Psoas muscle (tissue), 8 donors: Measurements from ENCODE around the gene LSM14A. TPM values are rescaled to one million over a fixed set of nuclear protein-coding genes. Genes with fewer than 3 reads are reported as not detected.

Experiments used
- ATAC-seq, 4 donors: fragments of 200-7000 bp; cut with Tn5 transposase; one replicate each; pipeline ENCODE4 v1.9.1; 2020; ENCODE audit warnings: moderate library complexity in 3 of 4, mild to moderate bottlenecking in 2 of 4
- DNase-seq, 2 donors: peaks; one replicate each; pipeline ENCODE4 v3.0.0-alpha.2; 2020
- H3K27ac ChIP-seq: fragments of 200-600 bp; one replicate; pipeline ENCODE4 v1.8.0; 2022
- H3K27me3 ChIP-seq, 3 donors: fragments of 200-600 bp in 1 of 3; one replicate each; pipeline versions ENCODE4 v1.6.1 to v1.8.0; 2013 to 2022; ENCODE audit warnings: low read length in 2 of 3, mild to moderate bottlenecking in 2 of 3, moderate library complexity in 1 of 3; ENCODE audit not compliant: insufficient read depth in 3 of 3
- H3K36me3 ChIP-seq, 2 donors: fragments of 200-600 bp in 1 of 2; one replicate each; pipeline versions ENCODE4 v1.6.1 to v1.8.0; 2013 to 2022; ENCODE audit warnings: low read depth in 1 of 2, mild to moderate bottlenecking in 1 of 2, moderate library complexity in 1 of 2; ENCODE audit not compliant: insufficient read depth in 1 of 2
- H3K4me1 ChIP-seq: fragments of 200-600 bp; one replicate; pipeline ENCODE4 v1.8.0; 2022
- H3K4me3 ChIP-seq: fragments of 200-600 bp; one replicate; pipeline ENCODE4 v1.8.0; 2022; ENCODE audit warnings: mild to moderate bottlenecking
- H3K9me3 ChIP-seq: fragments of 200-600 bp; one replicate; pipeline ENCODE4 v1.8.0; 2022
- CTCF ChIP-seq: fragments of 200-600 bp; IDR thresholded peaks from one replicate; pipeline ENCODE4 v1.8.0; 2022; ENCODE audit warnings: antibody characterized with exemption
- WGBS, 3 donors: extraction: QIAGEN DNeasy Blood & Tissue Kit; methylation state at CpG; one replicate each; pipeline versions ENCODE4 v1.1.6 to v1.1.7; 2013; 5-methylcytosine and 5-hydroxymethylcytosine counted together
- intact Hi-C, 2 donors: fragments of 100-400 bp; cut with DNase I; formaldehyde crosslinking; loops; one replicate each; pipeline versions ENCODE4 v1.11.0 to v1.14.2; 2022
- polyA plus RNA-seq, 3 donors: library from polyadenylated mRNA; stranded (reverse); fragments of 200-250 nt; gene quantifications; one replicate each; pipeline ENCODE4 v1.2.3, GENCODE V29; 2013
- total RNA-seq, 4 donors: library from RNA; stranded (reverse); fragmentation: NEBNext Ultra II Directional in 2 of 4; extraction: Animal tissue kit (Norgen Biotek cat#: 25700) in 2 of 4; gene quantifications; one replicate each; pipeline versions ENCODE4 v1.2.1 to v1.2.4, GENCODE V29; 2021 to 2023
- donor health status: healthy with polysubstance abuse.
- donor health status: DM: no; HTN: no; CAD: no; lungs with moderate emphysema.
- donor health status: Bipolar disorder and iron deficiency.
- donor health status: healthy.
- donor health status: DM: yes; HTN: yes; CAD: no.
- donor health status: DM: no; HTN: no; CAD: no.
- donor health status: DM: no; HTN: no; CAD: no.
- donor health status: DM: yes; HTN: yes; CAD: no.

Gene LSM14A
- total and polyA plus RNA-seq, 7 donors: 65.0 to 155 (median 87.5) TPM

GRCh38 chr19:34228762-34229161 lies 56.5 kb downstream of the LSM14A start:
- WGBS, 3 donors: 94 to 97% (median 96%) methylated on average over 3 of the region's 3 CpGs
- intact Hi-C loops: no loop called here
- DNase-seq (no peak), ATAC-seq (no peak)
- Histone ChIP-seq H3K4me1 (peaks cover 7% of the 10 kb centered on the region), H3K4me3 (no peak overlapping the region), H3K36me3 (peaks cover 7 to 73% of the 10 kb centered on the region in 2 donors), H3K9me3 (no peaks in the 10 kb centered on the region), H3K27me3 (no peaks in the 10 kb centered on the region), H3K27ac (peak overlapping the region; percentile 20)
- TF ChIP-seq CTCF: no peak

- no peak for TF ChIP-seq CTCF
- peak overlapping the region; percentile 1 for H3K27ac ChIP-seq
- H3K9me3 ChIP-seq: no peaks in the 10 kb centered on the region
- 76 to 87% (median 84%) methylated on average over 4 of the region's 4 CpGs for WGBS, 3 donors
- DNase-seq (no peak), ATAC-seq (peak in 3 of 4 donors; percentile 7 to 32 (median 24))
- no peak overlapping the region for H3K4me3 ChIP-seq
- intact Hi-C loops: no loop called here
- H3K27me3 ChIP-seq: no peaks in the 10 kb centered on the region
- peaks cover 6 to 64% of the 10 kb centered on the region in 2 donors for H3K36me3 ChIP-seq
- H3K4me1 ChIP-seq: peaks cover 7% of the 10 kb centered on the region
These were observed 57.4 kb downstream of the LSM14A start for GRCh38 chr19:34229721-34230120.

GRCh38 chr19:34230820-34231219 lies 58.5 kb downstream of the LSM14A start:
- H3K36me3 ChIP-seq: peaks cover 5 to 53% of the 10 kb centered on the region in 2 donors
- H3K27ac ChIP-seq: no peak overlapping the region
- H3K9me3 ChIP-seq: no peaks in the 10 kb centered on the region
- peaks cover 7% of the 10 kb centered on the region for H3K4me1 ChIP-seq
- H3K4me3 ChIP-seq: no peak overlapping the region
- DNase-seq (no peak), ATAC-seq (no peak)
- intact Hi-C loops: no loop called here
- TF ChIP-seq CTCF: no peak
- no peaks in the 10 kb centered on the region for H3K27me3 ChIP-seq
- 87 to 92% (median 91%) methylated on average over 10 of the region's 10 CpGs for WGBS, 3 donors

DNA sequence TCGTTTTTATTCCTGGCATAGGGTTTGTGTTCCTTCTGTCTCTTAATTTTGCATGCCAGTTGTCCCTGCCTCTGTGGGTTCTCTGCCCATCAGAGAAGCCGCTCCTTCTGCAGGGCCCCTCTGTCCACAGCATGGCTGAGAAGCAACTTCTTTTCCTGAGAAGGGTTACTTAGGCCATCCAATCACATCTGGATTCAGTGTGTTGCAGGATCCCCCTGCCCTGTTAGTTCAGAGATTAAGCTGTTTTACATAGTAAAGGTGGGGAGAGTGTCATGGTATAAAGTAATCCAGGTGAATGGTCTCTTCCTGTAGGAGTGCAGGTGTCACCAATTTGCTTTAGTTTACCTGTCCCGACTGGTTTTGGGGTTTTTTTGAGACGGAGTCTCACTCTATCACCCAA lies 59.1 kb downstream of the LSM14A start:
- no peak for TF ChIP-seq CTCF
- Histone ChIP-seq H3K4me1 (peaks cover 7% of the 10 kb centered on the region), H3K27ac (no peak overlapping the region), H3K36me3 (peaks cover 3 to 47% of the 10 kb centered on the region in 2 donors), H3K9me3 (no peaks in the 10 kb centered on the region), H3K4me3 (no peak overlapping the region), H3K27me3 (no peaks in the 10 kb centered on the region)
- WGBS, 3 donors: 85 to 89% (median 87%) methylated on average over 4 of the region's 4 CpGs
- intact Hi-C loops: no loop called here
- no peak for DNase-seq
- no peak for ATAC-seq
